ENCODE measurements around the gene NAV2. TPM values are rescaled to one million over a fixed set of nuclear protein-coding genes. Genes with fewer than 3 reads are reported as not detected.

Gene NAV2
- total and polyA plus RNA-seq, 2 experiments from 2014 or later, result 26.0 to 45.0 TPM

GRCh38 chr11:19843079-19843478 is 130.4 kb downstream of the NAV2 start (continued):
- TF ChIP-seq CTCF (conservative IDR thresholded peaks at IDR 0.05; ENCODE audit: low read depth in 2 of 2), result no peak
- no peak for TF ChIP-seq EZH2 (IDR thresholded peaks at IDR 0.05; ENCODE audit: low read depth, unreplicated experiment)
- TF ChIP-seq NANOG (IDR thresholded peaks at IDR 0.05; ENCODE audit: borderline replicate concordance), result no peak
- no peak for TF ChIP-seq POLR2AphosphoS5 (IDR thresholded peaks at IDR 0.05; ENCODE audit: low read depth)

GRCh38 chr11:19844012-19844411 is 131.4 kb downstream of the NAV2 start:
- no peak overlapping the region for H3K27ac ChIP-seq (ENCODE audit: low read depth)
- Mint-ChIP-seq H3K36me3 (ENCODE audit: low read depth) (peaks cover 28% of the 10 kb centered on the region; the same call in 2 of the 3 replicates), H3K4me1 (peaks cover 33% of the 10 kb centered on the region), H3K4me3 (no peak overlapping the region), H3K27ac (no peak overlapping the region), H3K9me3 (no peaks in the 10 kb centered on the region), H3K27me3 (ENCODE audit: insufficient read depth, low read depth, poor library complexity) (peaks cover 4% of the 10 kb centered on the region)
- 0 out of 2 replicates have a peak, but pooled peaks cover 6% of the 10 kb centered on the region for H3F3A ChIP-seq (replicated peaks; ENCODE audit: low read depth)
- no peaks in the 10 kb centered on the region for H3K36me3 ChIP-seq (ENCODE audit: insufficient read depth)
- no peak overlapping the region for H3K4me3 ChIP-seq
- H4K20me1 ChIP-seq (replicated peaks; ENCODE audit: insufficient read depth), result peaks cover 12% of the 10 kb centered on the region; the same call in 1 of the 2 replicates
- H3K79me2 ChIP-seq (replicated peaks; ENCODE audit: insufficient read depth), result peaks cover 19% of the 10 kb centered on the region
- H3K4me1 ChIP-seq (ENCODE audit: insufficient read depth), result peaks cover 28% of the 10 kb centered on the region
- no peaks in the 10 kb centered on the region for H3K27me3 ChIP-seq (ENCODE audit: insufficient read depth)
- ATAC-seq (no peak), DNase-seq (ENCODE audit: low spot score) (no peak)
- H2AFZ ChIP-seq, result no peak overlapping the region
- H3K4me2 ChIP-seq, result no peak overlapping the region
- no peaks in the 10 kb centered on the region for H3K9me2 ChIP-seq (ENCODE audit: insufficient read depth)
- TF ChIP-seq CTCF (conservative IDR thresholded peaks at IDR 0.05; ENCODE audit: low read depth in 2 of 2) (no peak), ZNF114 (CRISPR knock-in tag; IDR thresholded peaks at IDR 0.05) (no peak), REST (IDR thresholded peaks at IDR 0.05; ENCODE audit: unreplicated experiment) (no peak), ETS1 (IDR thresholded peaks at IDR 0.05) (no peak), JUNB (IDR thresholded peaks at IDR 0.05; ENCODE audit: unreplicated experiment) (no peak), NANOG (IDR thresholded peaks at IDR 0.05; ENCODE audit: borderline replicate concordance) (no peak), POLR2AphosphoS5 (IDR thresholded peaks at IDR 0.05; ENCODE audit: low read depth) (no peak), ZNF462 (CRISPR knock-in tag; IDR thresholded peaks at IDR 0.05) (no peak), CREB1 (CRISPR knock-in tag; IDR thresholded peaks at IDR 0.05; ENCODE audit: low read depth) (no peak)

Measured in GM23338 (cell line).